IPS-18c (cell line): Measurements from ENCODE around the gene MAP2K3.
"Not testable (repeated sequence)": the region's sequence is repeated elsewhere in the genome, so short reads cannot be mapped to it uniquely, and the experiment has no call there.

Experiments
- H3K4me3 ChIP-seq: 2 replicates; pipeline ENCODE4 v1.7.0; 2013; ENCODE audit warnings: low read depth, mild to moderate bottlenecking, low read length, moderate library complexity; ENCODE audit not compliant: insufficient read depth
- H3K9me3 ChIP-seq: one replicate; pipeline ENCODE4 v1.6.1; 2013; ENCODE audit warnings: mild to moderate bottlenecking, low read length, moderate library complexity; ENCODE audit not compliant: control insufficient read depth, insufficient read depth

Gene MAP2K3

GRCh38 chr17:21330436-21331160 is 46.1 kb downstream of the MAP2K3 start:
- Histone ChIP-seq H3K4me3 (no peak overlapping the region), H3K9me3 (peaks cover 4% of the 10 kb centered on the region)

- H3K4me3 ChIP-seq, H3K9me3 ChIP-seq: not testable (repeated sequence)
These were observed 52.2 kb downstream of the MAP2K3 start for GRCh38 chr17:21336541-21337294.

- H3K4me3 ChIP-seq, H3K9me3 ChIP-seq: not testable (repeated sequence)
These were observed 53.6 kb downstream of the MAP2K3 start for GRCh38 chr17:21337981-21338625.

- peaks cover 2% of the 10 kb centered on the region for H3K9me3 ChIP-seq
These were observed 54.5 kb downstream of the MAP2K3 start for GRCh38 chr17:21339011-21339410.

GRCh38 chr17:21339571-21339970 is 55.1 kb downstream of the MAP2K3 start:
- not testable (repeated sequence) for H3K4me3 ChIP-seq, H3K9me3 ChIP-seq

More at GRCh38 chr17:21339011-21339410, 54.5 kb downstream of the MAP2K3 start:
- H3K4me3 ChIP-seq, result no peak overlapping the region

GRCh38 chr17:21340407-21340806 is 55.9 kb downstream of the MAP2K3 start:
- H3K9me3 ChIP-seq, H3K4me3 ChIP-seq: not testable (repeated sequence)

GRCh38 chr17:21341279-21341678 is 56.8 kb downstream of the MAP2K3 start:
- not testable (repeated sequence) for H3K4me3 ChIP-seq, H3K9me3 ChIP-seq

- not testable (repeated sequence) for H3K4me3 ChIP-seq, H3K9me3 ChIP-seq
These were observed 57.5 kb downstream of the MAP2K3 start for GRCh38 chr17:21341925-21342540.

GRCh38 chr17:21343061-21343949 is 58.8 kb downstream of the MAP2K3 start:
- H3K4me3 ChIP-seq, H3K9me3 ChIP-seq: not testable (repeated sequence)

- H3K4me3 ChIP-seq, H3K9me3 ChIP-seq: not testable (repeated sequence)
These were observed 60.3 kb downstream of the MAP2K3 start for GRCh38 chr17:21344801-21345200.

- Histone ChIP-seq H3K9me3 (no peaks in the 10 kb centered on the region), H3K4me3 (no peak overlapping the region)
These were observed 60.7 kb downstream of the MAP2K3 start for GRCh38 chr17:21345236-21345635.

GRCh38 chr17:21346107-21346506 is 61.6 kb downstream of the MAP2K3 start:
- H3K4me3 ChIP-seq, H3K9me3 ChIP-seq: not testable (repeated sequence)

- H3K9me3 ChIP-seq, result not testable (repeated sequence)
These were observed 62.2 kb downstream of the MAP2K3 start for GRCh38 chr17:21346651-21347250.

GRCh38 chr17:21347660-21348059 is 63.1 kb downstream of the MAP2K3 start:
- H3K9me3 ChIP-seq, H3K4me3 ChIP-seq: not testable (repeated sequence)

More at GRCh38 chr17:21346651-21347250, 62.2 kb downstream of the MAP2K3 start:
- not testable (repeated sequence) for H3K4me3 ChIP-seq

GRCh38 chr17:21348081-21348925 is 63.8 kb downstream of the MAP2K3 start:
- H3K9me3 ChIP-seq, result not testable (repeated sequence)

GRCh38 chr17:21348926-21349261 is 64.4 kb downstream of the MAP2K3 start:
- H3K4me3 ChIP-seq, H3K9me3 ChIP-seq: not testable (repeated sequence)

More at GRCh38 chr17:21348081-21348925, 63.8 kb downstream of the MAP2K3 start:
- not testable (repeated sequence) for H3K4me3 ChIP-seq
